GM21825 (cell line): ENCODE results near the gene ITFG2.
"Not testable (repeated sequence)": the region's sequence is repeated elsewhere in the genome, so short reads cannot be mapped to it uniquely, and the experiment has no call there.

ENCODE experiments used
- ATAC-seq: cut with Tn5 transposase; IDR thresholded peaks from one replicate; pipeline ENCODE4 v1.9.1; 2021; ENCODE audit warnings: mild to moderate bottlenecking, moderate library complexity; ENCODE audit not compliant: unreplicated experiment

The ITFG2 gene

GRCh38 chr12:2858944-2859421 lies 46.5 kb downstream of the ITFG2 start:
- ATAC-seq: no peak

GRCh38 chr12:2860170-2860569 lies 47.7 kb downstream of the ITFG2 start:
- no peak for ATAC-seq

GRCh38 chr12:2862876-2863275 lies 50.4 kb downstream of the ITFG2 start:
- no peak for ATAC-seq

GRCh38 chr12:2863402-2863801 lies 50.9 kb downstream of the ITFG2 start:
- not testable (repeated sequence) for ATAC-seq

- ATAC-seq: no peak
Observed at GRCh38 chr12:2864198-2864597, 51.7 kb downstream of the ITFG2 start.

- ATAC-seq: not testable (repeated sequence)
Observed at GRCh38 chr12:2868986-2869632, 56.6 kb downstream of the ITFG2 start.
